Stimulated activated naive CD8-positive, alpha-beta T cell treated with anti-CD3 and anti-CD28 coated beads, Interleukin-15, Interleukin-2, amounts not matched to agents 100 ng/mL and 50 ng/mL, for 24 hours (primary cell): Measurements from ENCODE around the gene CDT1.

Source experiments
- H3K27ac Mint-ChIP-seq: one replicate; pipeline ENCODE4 v1.8.0; 2021; ENCODE audit warnings: mild to moderate bottlenecking, mixed read lengths
- H3K27me3 Mint-ChIP-seq: one replicate; pipeline ENCODE4 v1.8.0; 2021; ENCODE audit warnings: mixed read lengths
- H3K36me3 Mint-ChIP-seq: one replicate; pipeline ENCODE4 v1.8.0; 2021; ENCODE audit warnings: low read depth, mixed read lengths
- H3K4me1 Mint-ChIP-seq: one replicate; pipeline ENCODE4 v1.8.0; 2021; ENCODE audit warnings: low read depth, mixed read lengths
- H3K4me3 Mint-ChIP-seq: one replicate; pipeline ENCODE4 v1.8.0; 2021; ENCODE audit warnings: mild to moderate bottlenecking, mixed read lengths
- H3K9me3 Mint-ChIP-seq: one replicate; pipeline ENCODE4 v1.8.0; 2021; ENCODE audit warnings: mixed read lengths

The CDT1 gene

DNA sequence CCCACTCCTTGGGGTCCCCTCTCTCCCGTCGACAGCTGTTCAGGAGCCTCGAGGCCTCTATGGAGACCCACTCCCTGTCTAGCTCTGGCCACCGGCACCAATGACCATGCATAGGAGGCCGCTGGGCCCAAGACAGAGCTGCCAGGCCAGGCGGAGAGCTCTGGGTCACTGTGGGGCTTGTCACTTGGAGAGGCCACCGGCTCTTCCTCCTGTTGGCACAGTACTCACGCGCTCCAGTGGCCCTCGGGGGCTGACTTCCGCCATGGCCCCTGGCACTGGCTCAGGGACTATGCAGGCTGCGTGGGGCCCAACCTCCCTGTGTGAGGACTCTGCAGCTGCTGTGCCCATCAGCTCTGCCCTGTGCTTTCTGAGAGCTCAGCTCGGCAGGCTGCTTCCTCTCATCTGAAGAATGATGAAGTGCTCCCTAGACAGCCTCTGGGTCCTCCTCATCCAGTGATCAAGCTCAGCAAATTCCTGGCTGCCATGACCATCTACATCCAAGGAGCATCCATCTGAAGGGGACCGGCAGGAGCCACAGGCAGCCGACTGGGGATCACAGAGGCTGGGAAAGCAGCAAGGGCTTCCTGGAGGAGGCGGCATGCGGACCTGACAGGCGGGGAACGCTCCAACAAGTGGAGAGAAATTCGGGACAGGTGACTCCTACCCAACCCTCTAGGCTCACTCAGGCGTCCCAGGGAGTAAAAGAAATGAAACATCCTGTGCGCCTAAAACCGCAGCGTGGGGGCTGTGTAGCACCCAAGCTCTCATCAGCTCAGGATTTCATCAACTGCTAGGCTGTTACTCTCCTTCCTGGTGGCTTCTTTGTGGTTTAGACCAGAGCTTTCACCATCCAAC, 36.4 kb downstream of the CDT1 start:
- H3K27ac Mint-ChIP-seq: no peak overlapping the region

DNA sequence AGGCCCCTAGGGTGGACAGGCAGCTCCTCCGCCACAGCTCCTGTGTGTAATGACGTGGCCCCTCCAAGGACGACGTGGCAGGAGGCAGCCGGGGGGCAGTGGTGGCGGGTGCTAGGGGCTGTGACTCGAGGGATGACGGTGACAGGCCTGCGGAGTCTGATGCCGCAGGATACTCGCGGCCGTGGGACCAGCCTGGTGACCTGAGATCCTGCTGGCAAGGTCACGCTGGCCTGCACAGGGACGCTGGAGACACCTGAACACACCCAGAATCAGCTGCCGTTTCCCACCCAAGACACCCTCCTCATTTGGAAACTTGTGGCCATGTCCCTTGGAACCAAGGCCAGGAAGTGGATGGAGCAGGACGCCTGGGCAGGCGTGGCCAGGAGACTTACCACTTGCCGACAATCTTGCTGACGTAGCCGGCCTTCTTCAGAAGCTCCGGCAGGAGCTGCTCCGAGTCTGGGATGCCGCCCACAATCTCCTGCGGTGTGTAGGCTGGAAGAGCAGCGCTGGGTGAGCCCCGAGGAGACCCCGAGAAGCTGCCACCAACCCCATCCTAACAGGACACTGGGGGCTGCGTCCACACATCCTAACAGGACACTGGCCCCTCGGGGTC, 37.1 kb downstream of the CDT1 start:
- Mint-ChIP-seq H3K4me3 (no peak overlapping the region), H3K27ac (no peak overlapping the region), H3K36me3 (no peaks in the 10 kb centered on the region), H3K27me3 (no peaks in the 10 kb centered on the region), H3K9me3 (no peaks in the 10 kb centered on the region), H3K4me1 (no peaks in the 10 kb centered on the region)

More for the DNA sequence above, 36.4 kb downstream of the CDT1 start:
- H3K4me1 Mint-ChIP-seq: no peaks in the 10 kb centered on the region
- no peaks in the 10 kb centered on the region for H3K27me3 Mint-ChIP-seq
- H3K9me3 Mint-ChIP-seq: no peaks in the 10 kb centered on the region
- no peaks in the 10 kb centered on the region for H3K36me3 Mint-ChIP-seq
- no peak overlapping the region for H3K4me3 Mint-ChIP-seq

DNA sequence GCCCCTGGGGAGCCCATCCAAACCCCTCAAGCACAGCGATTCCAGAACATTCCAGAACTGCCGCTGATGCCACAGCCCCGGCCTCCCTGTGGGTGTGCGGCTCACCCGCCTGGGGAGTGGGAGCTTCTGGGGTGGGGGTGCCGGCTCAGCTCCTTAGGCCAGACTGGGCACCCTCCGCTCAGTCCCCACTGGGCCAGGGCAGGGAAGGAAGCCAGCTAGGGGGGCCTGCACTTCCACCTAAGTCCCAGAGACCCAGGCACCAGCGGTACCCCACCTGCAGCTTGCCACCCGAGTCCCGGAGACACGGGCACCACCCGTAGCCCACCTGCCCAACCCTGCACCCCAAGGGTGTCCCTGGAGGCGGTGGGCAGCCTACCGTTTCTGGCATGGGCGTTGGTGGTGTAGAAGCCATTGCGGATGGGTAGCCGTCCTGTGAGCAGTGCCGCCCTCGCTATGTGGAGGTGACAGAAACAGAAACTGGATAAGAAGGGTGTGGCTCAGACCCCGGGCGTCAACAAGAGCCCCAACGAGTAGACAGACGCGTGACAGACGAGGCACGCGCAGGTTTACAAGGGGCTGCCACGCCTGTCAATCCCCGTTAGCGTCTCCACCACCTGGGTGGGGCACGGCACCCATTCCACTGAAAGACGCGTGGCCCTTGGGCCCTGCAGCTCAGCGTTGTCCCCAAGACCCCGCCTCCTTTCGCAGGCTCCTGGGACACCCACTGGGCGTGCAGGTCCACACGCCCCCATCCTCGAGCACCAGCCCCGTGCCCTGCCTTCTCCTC, 38.1 kb downstream of the CDT1 start:
- Mint-ChIP-seq H3K4me1 (no peaks in the 10 kb centered on the region), H3K9me3 (no peaks in the 10 kb centered on the region), H3K36me3 (no peaks in the 10 kb centered on the region), H3K27me3 (no peaks in the 10 kb centered on the region), H3K27ac (no peak overlapping the region), H3K4me3 (no peak overlapping the region)

DNA sequence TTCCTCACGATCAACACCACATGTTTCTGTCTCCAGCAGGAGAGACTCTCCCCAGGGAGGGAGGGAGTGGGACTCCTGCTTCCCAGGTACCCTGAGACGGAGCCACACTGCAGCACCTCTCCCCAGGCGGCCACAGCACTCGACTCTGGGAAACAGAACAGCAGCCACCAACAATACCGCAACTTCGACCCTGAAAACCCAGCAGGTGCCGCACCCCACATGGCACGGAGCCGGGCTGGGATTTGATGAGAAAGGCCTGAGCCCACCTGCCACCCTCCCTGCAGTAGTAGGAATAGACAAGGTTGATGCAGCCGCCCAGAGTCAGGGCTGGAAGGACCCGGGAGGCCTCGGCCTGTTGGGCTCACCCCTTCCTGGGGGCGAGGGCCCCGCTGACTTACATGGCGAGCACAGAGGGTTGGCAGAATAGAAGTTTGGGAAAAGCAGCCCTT, 38.7 kb downstream of the CDT1 start:
- Mint-ChIP-seq H3K36me3 (no peaks in the 10 kb centered on the region), H3K4me3 (no peak overlapping the region), H3K27ac (no peak overlapping the region)

DNA sequence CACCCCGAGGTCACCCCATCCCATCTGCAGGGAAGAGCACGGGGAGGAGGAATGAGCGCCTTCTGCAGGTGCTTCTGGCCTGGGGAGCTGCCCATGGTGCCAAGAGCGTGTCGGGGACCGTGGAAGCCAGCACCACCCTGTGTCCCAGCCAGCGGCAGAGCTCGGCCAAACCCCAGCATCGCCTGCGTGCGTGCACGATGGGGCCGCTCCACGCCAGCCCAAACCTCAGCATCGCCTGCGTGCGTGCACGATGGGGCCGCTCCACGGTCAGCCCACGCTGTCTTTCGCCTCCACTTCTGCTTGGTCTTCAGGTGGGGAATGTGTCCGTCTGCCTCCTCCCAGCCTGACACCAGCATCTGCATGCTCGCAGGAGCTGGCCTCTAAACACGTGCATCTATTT, 39.2 kb downstream of the CDT1 start:
- no peaks in the 10 kb centered on the region for H3K9me3 Mint-ChIP-seq
- no peaks in the 10 kb centered on the region for H3K4me1 Mint-ChIP-seq
- H3K27me3 Mint-ChIP-seq: no peaks in the 10 kb centered on the region
- no peak overlapping the region for H3K27ac Mint-ChIP-seq
- no peak overlapping the region for H3K4me3 Mint-ChIP-seq
- no peaks in the 10 kb centered on the region for H3K36me3 Mint-ChIP-seq

More for the DNA sequence above, 38.7 kb downstream of the CDT1 start:
- H3K4me1 Mint-ChIP-seq: no peaks in the 10 kb centered on the region
- no peaks in the 10 kb centered on the region for H3K9me3 Mint-ChIP-seq
- no peaks in the 10 kb centered on the region for H3K27me3 Mint-ChIP-seq

DNA sequence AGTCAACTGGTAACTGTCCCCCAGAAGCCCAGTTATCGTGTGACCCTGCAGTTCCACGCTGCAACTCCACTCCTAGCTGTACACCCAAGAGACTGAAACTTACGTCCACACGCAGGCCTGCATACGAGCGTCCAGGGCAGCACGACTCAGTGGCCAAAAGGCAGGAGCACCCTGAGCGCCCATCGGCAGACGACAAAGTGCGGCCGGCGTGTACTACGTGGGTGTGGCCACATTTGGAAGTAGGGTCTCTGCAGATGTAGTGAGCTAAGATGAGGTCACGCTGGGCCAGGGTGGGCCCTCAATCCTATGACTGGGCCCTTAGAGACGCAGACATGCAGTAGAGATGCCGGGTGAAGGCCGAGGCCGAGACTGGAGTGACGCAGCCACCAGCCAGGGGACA, 39.7 kb downstream of the CDT1 start:
- no peak overlapping the region for H3K27ac Mint-ChIP-seq
- no peaks in the 10 kb centered on the region for H3K9me3 Mint-ChIP-seq
- H3K36me3 Mint-ChIP-seq: no peaks in the 10 kb centered on the region
- no peak overlapping the region for H3K4me3 Mint-ChIP-seq
- no peaks in the 10 kb centered on the region for H3K27me3 Mint-ChIP-seq
- H3K4me1 Mint-ChIP-seq: no peaks in the 10 kb centered on the region

DNA sequence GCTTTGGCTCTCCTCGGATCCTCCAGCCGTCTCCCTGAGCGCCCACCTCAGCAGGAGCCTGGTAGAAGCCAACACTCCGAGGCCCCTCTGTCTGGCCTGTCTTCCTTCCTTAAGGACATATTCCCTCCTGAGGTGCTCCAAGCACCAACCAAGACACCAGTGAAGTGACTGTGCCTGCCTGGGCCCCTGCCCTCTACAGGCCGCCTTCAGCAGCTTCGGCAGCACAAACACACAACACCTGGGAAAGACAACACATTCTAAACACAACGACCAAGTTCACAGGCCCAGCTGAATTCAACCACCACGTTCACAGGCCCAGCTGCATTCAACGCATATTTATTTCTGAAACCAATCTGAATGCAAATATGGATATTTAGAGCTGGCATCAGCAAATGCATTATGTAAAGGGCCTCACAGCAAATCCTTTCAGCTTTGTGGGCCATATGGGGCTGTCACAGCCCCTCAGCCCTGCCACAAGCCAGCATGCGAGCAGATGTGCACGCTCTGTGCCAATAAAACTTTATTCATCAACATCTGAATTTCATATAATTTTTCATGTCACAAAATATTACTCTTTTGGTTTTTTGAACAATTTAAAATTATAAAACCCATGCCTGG, 40.9 kb downstream of the CDT1 start:
- Mint-ChIP-seq H3K27ac (no peak overlapping the region), H3K27me3 (no peaks in the 10 kb centered on the region), H3K9me3 (no peaks in the 10 kb centered on the region), H3K4me3 (no peak overlapping the region), H3K36me3 (no peaks in the 10 kb centered on the region), H3K4me1 (no peaks in the 10 kb centered on the region)

DNA sequence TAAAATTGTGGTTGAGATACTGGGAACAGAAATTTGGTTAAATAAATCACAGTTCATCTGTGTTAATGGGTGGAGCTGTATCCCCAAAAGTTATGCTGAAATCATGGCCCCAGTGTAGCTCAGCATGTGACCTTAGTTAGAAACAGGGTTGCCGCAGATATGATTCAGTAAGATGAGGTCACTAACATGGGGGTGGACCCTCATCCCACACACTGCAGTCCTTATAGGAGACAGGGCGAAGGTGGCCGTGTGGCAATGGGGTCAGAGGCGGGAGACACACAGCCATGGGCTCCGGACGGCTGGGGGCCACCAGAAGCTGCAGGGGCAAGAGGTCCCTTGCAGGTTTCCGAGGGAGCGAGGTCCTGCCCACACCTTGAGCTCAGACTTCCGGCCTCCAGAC, 42.5 kb downstream of the CDT1 start:
- Mint-ChIP-seq H3K36me3 (no peaks in the 10 kb centered on the region), H3K4me1 (no peaks in the 10 kb centered on the region), H3K27me3 (no peaks in the 10 kb centered on the region), H3K9me3 (no peaks in the 10 kb centered on the region), H3K4me3 (no peak overlapping the region), H3K27ac (no peak overlapping the region)

DNA sequence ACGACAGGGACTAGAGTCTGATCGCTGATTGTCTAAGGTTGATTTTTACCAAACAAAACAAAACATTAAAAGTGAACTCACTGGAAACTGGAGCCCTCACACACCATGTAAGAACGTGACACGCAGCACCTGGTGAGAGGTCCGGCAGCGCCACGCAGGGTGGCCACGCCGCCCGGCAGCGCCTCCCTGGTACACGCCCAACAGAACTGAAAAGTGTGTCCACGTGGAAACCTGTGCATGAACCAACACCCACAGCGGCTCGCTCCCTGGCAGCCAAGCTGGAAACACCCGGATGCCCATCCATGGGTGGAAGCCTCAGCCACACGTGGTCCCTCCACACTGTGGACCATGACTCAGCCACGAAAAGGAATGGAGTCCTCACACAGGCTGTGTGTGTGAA, 44.1 kb downstream of the CDT1 start:
- Mint-ChIP-seq H3K4me1 (no peaks in the 10 kb centered on the region), H3K9me3 (no peaks in the 10 kb centered on the region), H3K27me3 (no peaks in the 10 kb centered on the region), H3K36me3 (no peaks in the 10 kb centered on the region), H3K4me3 (no peak overlapping the region), H3K27ac (no peak overlapping the region)

DNA sequence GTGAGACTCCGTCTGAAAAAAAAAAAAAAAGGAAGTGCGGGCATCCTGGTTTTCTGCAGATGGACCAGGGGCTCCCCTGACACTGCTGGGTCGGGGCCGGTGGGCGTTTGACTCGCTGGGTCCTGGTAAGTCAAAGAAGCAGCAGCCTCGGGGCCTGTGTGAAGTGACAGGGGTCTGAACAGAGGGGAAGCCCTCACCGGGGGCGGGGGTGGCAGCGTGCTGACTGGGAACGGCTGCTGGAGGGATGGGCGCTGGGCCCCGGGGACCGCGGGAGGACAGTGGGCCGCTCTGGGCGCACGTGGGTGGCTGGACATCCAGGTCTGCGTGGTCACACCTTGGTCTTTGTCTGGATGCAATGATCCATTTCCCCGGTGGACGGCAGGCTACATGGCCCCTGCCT, 45.0 kb downstream of the CDT1 start:
- H3K36me3 Mint-ChIP-seq: no peaks in the 10 kb centered on the region
- H3K27me3 Mint-ChIP-seq: no peaks in the 10 kb centered on the region
- H3K4me1 Mint-ChIP-seq: no peaks in the 10 kb centered on the region
- H3K4me3 Mint-ChIP-seq: no peak overlapping the region
- H3K27ac Mint-ChIP-seq: no peak overlapping the region
- no peaks in the 10 kb centered on the region for H3K9me3 Mint-ChIP-seq

DNA sequence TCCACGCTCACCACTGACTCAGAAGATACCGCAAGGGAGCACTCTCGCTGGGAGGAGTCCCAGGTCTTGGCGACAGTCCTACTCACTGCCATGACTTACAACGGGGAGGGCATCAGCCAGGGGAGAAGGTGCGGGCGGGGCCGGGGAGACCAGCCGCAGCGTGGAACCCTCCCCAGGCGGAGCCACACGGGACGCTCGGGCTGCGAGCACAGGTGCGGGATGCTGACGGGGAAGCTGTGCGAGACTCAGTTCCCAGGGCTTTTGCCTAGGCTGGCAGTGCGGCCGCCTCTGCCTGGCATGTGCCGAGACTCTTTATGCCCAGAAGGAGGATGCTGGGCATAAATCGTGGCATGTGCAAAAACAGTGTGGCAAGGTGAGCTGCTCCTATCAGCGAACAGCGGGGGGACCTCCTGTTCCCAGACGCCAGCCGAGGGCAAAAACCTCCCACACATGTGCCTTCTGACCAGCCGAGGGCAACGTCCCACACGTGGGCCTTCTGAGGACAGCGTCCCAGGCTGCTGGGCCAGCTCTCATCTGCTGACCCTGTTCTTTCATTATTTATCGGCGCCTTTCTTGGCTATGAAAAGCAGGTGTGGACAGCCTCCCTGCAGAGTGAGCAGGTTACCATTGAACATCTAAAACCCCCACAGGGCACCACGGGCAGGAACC, 47.1 kb downstream of the CDT1 start:
- Mint-ChIP-seq H3K4me3 (no peak overlapping the region), H3K27me3 (no peaks in the 10 kb centered on the region), H3K4me1 (peaks cover 13% of the 10 kb centered on the region), H3K9me3 (no peaks in the 10 kb centered on the region), H3K27ac (no peak overlapping the region), H3K36me3 (no peaks in the 10 kb centered on the region)

DNA sequence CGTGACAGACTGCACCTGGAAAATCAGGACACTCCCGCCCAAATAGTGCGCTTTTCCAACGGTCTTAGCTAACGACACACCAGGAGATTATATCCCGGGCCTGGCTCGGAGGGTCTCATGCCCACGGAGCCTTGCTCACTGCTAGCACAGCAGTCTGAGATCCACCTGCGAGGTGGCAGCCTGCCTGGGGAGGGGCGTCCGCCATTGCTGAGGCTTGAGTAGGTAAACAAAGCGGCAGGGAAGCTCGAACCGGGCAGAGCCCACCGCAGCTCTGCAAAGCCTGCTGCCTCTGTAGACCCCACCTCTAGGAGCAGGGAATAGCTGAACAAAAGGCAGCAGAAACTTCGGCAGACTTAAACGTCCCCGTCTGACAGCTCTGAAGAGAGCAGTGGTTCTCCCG, 48.0 kb downstream of the CDT1 start:
- H3K4me1 Mint-ChIP-seq: peaks cover 18% of the 10 kb centered on the region
- H3K9me3 Mint-ChIP-seq: no peaks in the 10 kb centered on the region
- H3K27ac Mint-ChIP-seq: no peak overlapping the region
- H3K27me3 Mint-ChIP-seq: no peaks in the 10 kb centered on the region
- no peak overlapping the region for H3K4me3 Mint-ChIP-seq
- H3K36me3 Mint-ChIP-seq: no peaks in the 10 kb centered on the region

DNA sequence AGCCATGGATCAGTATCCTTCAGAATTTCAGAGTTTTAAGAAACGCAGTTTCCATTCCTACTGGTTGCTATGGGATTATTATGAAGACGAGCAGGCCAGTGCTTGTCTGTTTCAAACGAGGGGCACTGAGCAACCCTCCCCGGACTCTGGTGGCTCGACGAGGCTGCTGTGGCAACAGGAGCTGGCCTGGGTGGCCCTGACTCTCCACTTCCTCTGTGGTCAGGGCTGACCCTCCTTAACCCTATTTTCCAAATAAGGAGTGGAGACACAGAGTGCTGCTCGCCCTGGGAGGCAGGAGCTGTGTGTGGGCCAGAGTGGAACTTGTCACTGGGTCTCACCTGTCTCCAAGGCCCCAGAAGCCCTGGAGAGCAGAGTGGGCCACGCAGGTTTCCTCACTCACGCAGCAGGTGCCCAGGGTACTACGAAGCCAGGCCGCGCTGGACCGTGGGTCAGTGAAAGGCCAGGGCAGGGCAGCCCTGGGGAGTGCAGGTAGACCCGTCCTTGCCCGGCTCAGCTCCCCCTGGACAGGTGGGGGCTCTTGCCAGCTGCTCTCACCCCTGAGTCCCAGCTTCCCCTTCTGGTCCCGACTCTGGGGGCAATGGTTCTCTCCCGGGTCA, 49.8 kb downstream of the CDT1 start:
- no peak overlapping the region for H3K27ac Mint-ChIP-seq
- no peaks in the 10 kb centered on the region for H3K36me3 Mint-ChIP-seq
- H3K27me3 Mint-ChIP-seq: no peaks in the 10 kb centered on the region
- peaks cover 28% of the 10 kb centered on the region for H3K4me1 Mint-ChIP-seq
- H3K4me3 Mint-ChIP-seq: no peak overlapping the region
- no peaks in the 10 kb centered on the region for H3K9me3 Mint-ChIP-seq
